ENCODE data around the gene REV3L. TPM values are rescaled to one million over a fixed set of nuclear protein-coding genes. Genes with fewer than 3 reads are reported as not detected.

Gene REV3L
- total and polyA plus RNA-seq, 2 of the 13 experiments (the other 11 are each of a cell fraction or from before 2014, with no cell fraction given) = 12.8 to 31.3 TPM

- TF ChIP-seq PRDM15 (CRISPR knock-in tag; IDR thresholded peaks at IDR 0.05) (peak; percentile 71; the same call in 1 of the 2 replicates), NFE2 (CRISPR knock-in tag; IDR thresholded peaks at IDR 0.05) (no peak), ZNF614 (CRISPR knock-in tag; IDR thresholded peaks at IDR 0.05; ENCODE audit: borderline replicate concordance) (peak; percentile 68; the same call in 1 of the 2 replicates), ZBTB26 (CRISPR knock-in tag; IDR thresholded peaks at IDR 0.05; ENCODE audit: borderline replicate concordance) (peak; percentile 48; the same call in 1 of the 2 replicates), ZNF878 (CRISPR knock-in tag; IDR thresholded peaks at IDR 0.05) (peak; percentile 68; the same call in 1 of the 2 replicates), IKZF5 (CRISPR knock-in tag; IDR thresholded peaks at IDR 0.05) (peak; percentile 13; the same call in 1 of the 2 replicates), HNRNPH1 (optimal IDR thresholded peaks at IDR 0.05; ENCODE audit: low read depth, low read length) (peak; percentile 89), SMARCC2 (IDR thresholded peaks at IDR 0.05) (no peak), POLR2AphosphoS2 (IDR thresholded peaks at IDR 0.05; ENCODE audit: low read depth, low read length) (no peak), ZBTB7B (CRISPR knock-in tag; IDR thresholded peaks at IDR 0.05) (peak; percentile 50; the same call in 1 of the 2 replicates), ZNF792 (CRISPR knock-in tag; IDR thresholded peaks at IDR 0.05) (peak; percentile 16), POGK (CRISPR knock-in tag; conservative IDR thresholded peaks at IDR 0.05) (peak; percentile 50; the same call in 1 of the 2 replicates), ZNF430 (CRISPR knock-in tag; IDR thresholded peaks at IDR 0.05) (peak; percentile 73; the same call in 1 of the 2 replicates), ZBTB25 (CRISPR knock-in tag; IDR thresholded peaks at IDR 0.05) (peak; percentile 73), ZNF234 (CRISPR knock-in tag; conservative IDR thresholded peaks at IDR 0.05) (peak; percentile 69), ZNF276 (CRISPR knock-in tag; IDR thresholded peaks at IDR 0.05; ENCODE audit: low read depth) (no peak), DNMT3B (CRISPR knock-in tag; conservative IDR thresholded peaks at IDR 0.05) (0 out of 2 replicates have a peak, but pooled peaks have one; percentile 60)
Observed at GRCh38 chr6:111483736-111484632, 966 bp upstream of the REV3L start (continued).

Measured in HepG2 (cell line).